ENCODE results near the gene B4GALT1.

Gene B4GALT1

DNA sequence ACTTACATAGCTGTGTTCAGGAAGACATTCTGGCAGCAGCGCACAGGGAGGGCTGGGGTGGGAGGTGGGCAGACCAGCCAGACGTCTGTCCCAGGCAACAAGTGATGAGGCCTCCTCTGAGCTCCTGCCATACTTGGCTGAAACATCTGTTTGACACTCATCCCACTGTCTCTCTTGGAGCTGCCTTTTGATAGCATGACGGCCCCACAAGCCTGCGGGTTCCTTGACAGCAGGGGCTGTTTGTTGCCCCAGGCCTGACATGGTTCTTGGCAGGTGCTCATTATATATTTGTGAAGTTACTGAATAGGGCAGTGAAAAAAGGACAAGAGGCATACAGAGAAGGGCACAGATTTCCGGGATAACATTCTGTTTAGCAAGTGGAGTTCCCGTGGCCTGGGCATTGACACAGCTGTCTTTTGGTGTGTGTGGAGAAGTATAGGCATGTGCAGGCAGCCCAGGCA, 22.2 kb upstream of the B4GALT1 start:
- no peak overlapping the region for H3K4me3 ChIP-seq (ENCODE audit: low read depth, low read length)
- no peak for DNase-seq (ENCODE audit: low read depth)
- TF ChIP-seq, protein P1, sequence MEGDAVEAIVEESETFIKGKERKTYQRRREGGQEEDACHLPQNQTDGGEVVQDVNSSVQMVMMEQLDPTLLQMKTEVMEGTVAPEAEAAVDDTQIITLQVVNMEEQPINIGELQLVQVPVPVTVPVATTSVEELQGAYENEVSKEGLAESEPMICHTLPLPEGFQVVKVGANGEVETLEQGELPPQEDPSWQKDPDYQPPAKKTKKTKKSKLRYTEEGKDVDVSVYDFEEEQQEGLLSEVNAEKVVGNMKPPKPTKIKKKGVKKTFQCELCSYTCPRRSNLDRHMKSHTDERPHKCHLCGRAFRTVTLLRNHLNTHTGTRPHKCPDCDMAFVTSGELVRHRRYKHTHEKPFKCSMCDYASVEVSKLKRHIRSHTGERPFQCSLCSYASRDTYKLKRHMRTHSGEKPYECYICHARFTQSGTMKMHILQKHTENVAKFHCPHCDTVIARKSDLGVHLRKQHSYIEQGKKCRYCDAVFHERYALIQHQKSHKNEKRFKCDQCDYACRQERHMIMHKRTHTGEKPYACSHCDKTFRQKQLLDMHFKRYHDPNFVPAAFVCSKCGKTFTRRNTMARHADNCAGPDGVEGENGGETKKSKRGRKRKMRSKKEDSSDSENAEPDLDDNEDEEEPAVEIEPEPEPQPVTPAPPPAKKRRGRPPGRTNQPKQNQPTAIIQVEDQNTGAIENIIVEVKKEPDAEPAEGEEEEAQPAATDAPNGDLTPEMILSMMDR (IDR thresholded peaks at IDR 0.05; ENCODE audit: low read depth, low read length, missing control alignments): no peak

GRCh38 chr9:33188711-33189110, 21.6 kb upstream of the B4GALT1 start:
- TF ChIP-seq, protein P1 (IDR thresholded peaks at IDR 0.05; ENCODE audit: low read depth, low read length, missing control alignments): no peak
- no peak for DNase-seq (ENCODE audit: low read depth)
- no peak overlapping the region for H3K4me3 ChIP-seq (ENCODE audit: low read depth, low read length)

DNA sequence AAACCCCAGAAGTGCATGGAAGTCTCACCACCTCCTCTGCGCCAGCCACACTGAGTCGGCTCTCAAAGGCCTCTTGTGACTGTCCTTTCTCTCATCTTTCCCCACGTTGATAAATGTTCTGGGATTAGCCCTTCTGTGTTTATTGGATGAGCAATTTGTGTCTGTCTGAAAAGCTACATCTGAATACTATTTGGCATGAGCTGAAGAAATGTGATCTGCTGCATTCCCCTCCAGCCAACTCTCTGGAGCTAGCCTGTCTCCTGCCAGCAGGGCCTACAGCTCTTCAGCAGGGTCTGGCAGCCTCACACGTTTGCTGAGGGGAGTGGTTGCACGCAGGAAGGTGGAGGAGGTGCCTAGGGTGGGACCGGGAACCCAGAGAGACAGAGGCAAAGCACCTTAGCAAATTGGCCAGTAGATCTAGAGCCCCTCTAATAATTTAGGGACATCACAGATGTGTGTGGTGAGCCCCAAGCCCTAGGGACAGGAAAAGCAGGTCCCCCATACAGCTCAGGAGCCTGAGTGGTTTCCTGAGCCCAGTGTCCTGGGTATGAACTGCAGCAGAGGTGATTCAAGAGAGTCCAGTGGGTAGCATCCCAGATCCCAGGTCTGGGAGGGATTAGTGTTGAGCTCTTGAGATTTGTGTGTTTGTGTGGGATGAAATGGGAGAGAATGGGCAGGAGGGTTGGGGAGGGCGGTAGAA, 20.5 kb upstream of the B4GALT1 start:
- no peak overlapping the region for H3K4me3 ChIP-seq (ENCODE audit: low read depth, low read length)
- DNase-seq (ENCODE audit: low read depth): no peak
- TF ChIP-seq, protein P1 (IDR thresholded peaks at IDR 0.05; ENCODE audit: low read depth, low read length, missing control alignments): no peak

DNA sequence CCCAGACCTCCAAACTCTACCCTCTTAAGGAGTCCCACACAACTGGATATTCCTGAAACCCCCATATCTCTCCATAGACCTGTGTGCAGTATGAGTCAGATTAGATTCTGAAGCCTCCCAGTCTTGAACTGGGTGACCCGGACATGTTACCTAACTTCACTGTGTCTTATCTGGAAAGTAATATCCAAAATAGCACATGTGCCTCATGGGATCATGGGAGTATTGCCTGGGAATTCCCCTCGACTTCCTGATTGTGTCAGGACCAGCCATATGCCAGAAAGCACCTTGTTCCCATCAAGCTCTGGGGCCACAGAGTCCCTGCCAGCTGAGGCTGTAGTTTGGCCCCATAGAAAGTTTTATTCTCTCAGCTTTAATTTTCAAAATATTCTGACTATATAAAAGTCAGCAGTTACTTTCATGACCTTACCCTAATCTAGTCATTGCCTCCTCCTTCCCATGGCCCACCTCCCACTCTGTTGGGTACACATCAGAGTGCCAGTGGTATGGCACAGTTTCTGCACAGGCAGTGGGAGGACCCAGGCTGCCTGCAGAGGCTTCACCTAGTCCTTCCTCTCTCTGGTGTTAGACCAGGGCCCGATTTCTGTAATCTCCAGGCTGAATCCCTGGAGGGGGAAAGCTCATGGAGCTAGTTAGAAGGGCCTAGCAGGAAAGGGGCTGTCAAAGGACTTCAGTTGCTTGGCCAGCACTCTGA, 19.5 kb upstream of the B4GALT1 start:
- DNase-seq (ENCODE audit: low read depth): no peak
- no peak overlapping the region for H3K4me3 ChIP-seq (ENCODE audit: low read depth, low read length)
- TF ChIP-seq, protein P1 (IDR thresholded peaks at IDR 0.05; ENCODE audit: low read depth, low read length, missing control alignments): no peak

GRCh38 chr9:33185858-33186257, 18.7 kb upstream of the B4GALT1 start:
- TF ChIP-seq, protein P1 (IDR thresholded peaks at IDR 0.05; ENCODE audit: low read depth, low read length, missing control alignments): no peak
- no peak for DNase-seq (ENCODE audit: low read depth)
- H3K4me3 ChIP-seq (ENCODE audit: low read depth, low read length): no peak overlapping the region

- no peak overlapping the region for H3K4me3 ChIP-seq (ENCODE audit: low read depth, low read length)
- TF ChIP-seq, protein P1 (IDR thresholded peaks at IDR 0.05; ENCODE audit: low read depth, low read length, missing control alignments): no peak
- DNase-seq (ENCODE audit: low read depth): no peak
Measured at GRCh38 chr9:33185406-33185805, 18.3 kb upstream of the B4GALT1 start.
